ENCODE measurements around the gene NMB.

The NMB gene

GRCh38 chr15:84609818-84610525 is 48.0 kb downstream of the NMB start:
- no peak for DNase-seq (ENCODE audit: extremely low spot score)
- ChIA-PET POLR2A (interaction anchor here (1.6 kb wide), 1 partner anchor 21 kb away, joined by 7 read pairs; no protein-coding TSS in a partner anchor), CTCF (no interaction called here)
- TF ChIP-seq SP1 (IDR thresholded peaks at IDR 0.05): no peak
- TF ChIP-seq ELF4 (IDR thresholded peaks at IDR 0.05): no peak
- no peak for TF ChIP-seq LEF1 (IDR thresholded peaks at IDR 0.05; ENCODE audit: borderline replicate concordance)
- TF ChIP-seq NFRKB (IDR thresholded peaks at IDR 0.05): no peak
- no peak for TF ChIP-seq ARNT (IDR thresholded peaks at IDR 0.05)
- no peak for TF ChIP-seq CTBP1 (IDR thresholded peaks at IDR 0.05; ENCODE audit: borderline replicate concordance)
- no peak for TF ChIP-seq FOXM1 (IDR thresholded peaks at IDR 0.05; ENCODE audit: borderline replicate concordance)
- no peak for TF ChIP-seq BHLHE40 (IDR thresholded peaks at IDR 0.05; ENCODE audit: borderline replicate concordance)
- TF ChIP-seq TARDBP (IDR thresholded peaks at IDR 0.05): no peak

- POLR2A ChIA-PET: interaction anchor here (1.6 kb wide), 1 partner anchor 23 kb away, joined by 7 read pairs; no protein-coding TSS in a partner anchor
- no peak for TF ChIP-seq TARDBP (IDR thresholded peaks at IDR 0.05)
- no peak for TF ChIP-seq ZNF384 (IDR thresholded peaks at IDR 0.05)
- TF ChIP-seq SP1 (IDR thresholded peaks at IDR 0.05): no peak
- no peak for TF ChIP-seq HDGF (IDR thresholded peaks at IDR 0.05; ENCODE audit: borderline replicate concordance)
- no peak for TF ChIP-seq SUZ12 (IDR thresholded peaks at IDR 0.05)
- TF ChIP-seq PKNOX1 (IDR thresholded peaks at IDR 0.05): no peak
- TF ChIP-seq L3MBTL2 (conservative IDR thresholded peaks at IDR 0.05): no peak
- TF ChIP-seq FOXA1 (IDR thresholded peaks at IDR 0.05): no peak
- TF ChIP-seq ELF4 (IDR thresholded peaks at IDR 0.05): no peak
- TF ChIP-seq FOXM1 (IDR thresholded peaks at IDR 0.05; ENCODE audit: borderline replicate concordance): no peak
- CTCF ChIA-PET: interaction anchor here (0.6 kb wide), 2 partner anchors 36 to 560 kb away, joined by 3 to 4 read pairs; no protein-coding TSS in a partner anchor
- no peak for DNase-seq (ENCODE audit: extremely low spot score)
These were observed 49.2 kb downstream of the NMB start for GRCh38 chr15:84608707-84609284.

- ChIA-PET CTCF (interaction anchor here (1.0 kb wide), 1 partner anchor 31 kb away, joined by 3 read pairs; no protein-coding TSS in a partner anchor), POLR2A (no interaction called here)
- no peak for TF ChIP-seq FOXK2 (IDR thresholded peaks at IDR 0.05)
- no peak for TF ChIP-seq L3MBTL2 (conservative IDR thresholded peaks at IDR 0.05)
- TF ChIP-seq BHLHE40 (IDR thresholded peaks at IDR 0.05; ENCODE audit: borderline replicate concordance): no peak
- TF ChIP-seq LEF1 (IDR thresholded peaks at IDR 0.05; ENCODE audit: borderline replicate concordance): no peak
- TF ChIP-seq PKNOX1 (IDR thresholded peaks at IDR 0.05): no peak
- TF ChIP-seq CTBP1 (IDR thresholded peaks at IDR 0.05; ENCODE audit: borderline replicate concordance): no peak
- TF ChIP-seq ZNF384 (IDR thresholded peaks at IDR 0.05): no peak
- TF ChIP-seq ELF4 (IDR thresholded peaks at IDR 0.05): no peak
- no peak for TF ChIP-seq FOXA1 (IDR thresholded peaks at IDR 0.05)
- TF ChIP-seq NFRKB (IDR thresholded peaks at IDR 0.05): no peak
- no peak for TF ChIP-seq TARDBP (IDR thresholded peaks at IDR 0.05)
- no peak for TF ChIP-seq SP1 (IDR thresholded peaks at IDR 0.05)
- no peak for TF ChIP-seq SUZ12 (IDR thresholded peaks at IDR 0.05)
- TF ChIP-seq ARNT (IDR thresholded peaks at IDR 0.05): no peak
- TF ChIP-seq HDGF (IDR thresholded peaks at IDR 0.05; ENCODE audit: borderline replicate concordance): no peak
- no peak for TF ChIP-seq FOXM1 (IDR thresholded peaks at IDR 0.05; ENCODE audit: borderline replicate concordance)
- no peak for DNase-seq (ENCODE audit: extremely low spot score)
These were observed 51.3 kb downstream of the NMB start for GRCh38 chr15:84606653-84607120.

GRCh38 chr15:84605554-84605882 is 52.5 kb downstream of the NMB start:
- CTCF ChIA-PET: interaction anchor here (1.0 kb wide), 1 partner anchor 32 kb away, joined by 3 read pairs; no protein-coding TSS in a partner anchor
- no peak for DNase-seq (ENCODE audit: extremely low spot score)
- TF ChIP-seq HDGF (IDR thresholded peaks at IDR 0.05; ENCODE audit: borderline replicate concordance) (no peak), L3MBTL2 (conservative IDR thresholded peaks at IDR 0.05) (no peak), ARNT (IDR thresholded peaks at IDR 0.05) (no peak)
- POLR2A ChIA-PET: no interaction called here

Data from HEK293T (cell line).